ENCODE results near the gene NOTCH1.

- no peak for TF ChIP-seq CTCF (IDR thresholded peaks at IDR 0.05; ENCODE audit: borderline replicate concordance, extremely low read depth, low read length, poor library complexity, severe bottlenecking)
- TF ChIP-seq EZH2 (IDR thresholded peaks at IDR 0.05; ENCODE audit: borderline replicate concordance, low read depth, low read length, severe bottlenecking), result no peak
These were observed 52.8 kb downstream of the NOTCH1 start for GRCh38 chr9:136492978-136493522.

All from DND-41 (cell line).